NOMO-1 treated with DMSO at 0.1 percent for 48 hours (cell line): ENCODE data around the gene LCE2B.

Experiments
- DNase-seq: peaks from one replicate; lab custom pipeline; 2025; ENCODE audit not compliant: unreplicated experiment; lab: John Stamatoyannopoulos, UW

Gene LCE2B

DNA sequence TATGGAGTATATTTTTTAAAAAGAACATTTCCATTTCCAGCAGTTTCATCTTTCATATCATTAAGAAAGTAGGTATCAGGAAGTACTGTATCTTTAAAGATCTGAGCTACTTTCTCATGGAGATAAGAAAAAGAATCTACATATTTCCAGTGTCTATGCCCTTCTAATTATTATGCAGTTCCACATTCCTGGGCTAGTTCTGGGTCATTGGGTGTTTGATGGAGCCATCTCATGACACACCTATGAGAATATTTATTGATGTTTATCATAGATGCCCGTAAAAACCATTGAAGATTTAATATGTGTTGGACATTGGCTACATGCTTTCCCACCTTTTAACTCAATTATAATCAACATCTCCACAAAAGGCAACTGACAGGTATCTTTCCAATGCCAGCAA is 43.1 kb downstream of the LCE2B start:
- no peak for DNase-seq

DNA sequence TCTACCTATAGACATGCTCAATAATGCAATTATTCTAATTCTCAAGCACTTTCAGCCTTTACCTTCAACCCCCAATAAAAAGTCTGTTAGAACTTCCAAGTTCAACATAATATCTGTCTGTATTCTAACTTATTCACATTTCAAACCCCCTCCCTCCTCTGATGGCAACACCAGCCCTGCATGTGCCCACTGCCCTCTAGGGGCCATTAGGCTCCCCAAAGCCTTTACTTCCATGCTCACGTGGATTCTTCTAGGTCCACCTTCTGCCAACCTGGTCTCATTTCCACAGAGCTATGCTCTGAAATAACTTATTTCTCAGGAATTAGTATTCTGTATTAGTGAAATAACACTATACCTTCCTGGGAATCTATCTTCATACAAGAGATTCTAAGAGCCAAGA is 49.7 kb downstream of the LCE2B start:
- DNase-seq, result no peak
